Muscle of leg (tissue), 11 donors: Measurements from ENCODE around the gene RCOR1. TPM values are rescaled to one million over a fixed set of nuclear protein-coding genes. Genes with fewer than 3 reads are reported as not detected.
A peak's percentile ranks its signal among the peaks of the same experiment; 100 is the strongest.
"Not testable (repeated sequence)": the region's sequence is repeated elsewhere in the genome, so short reads cannot be mapped to it uniquely, and the experiment has no call there.

ENCODE experiments used
- DNase-seq: peaks from one replicate; pipeline ENCODE4 v3.0.0; 2013
- H3K27ac ChIP-seq: one replicate; pipeline ENCODE4 v1.5.1; 2013; ENCODE audit warnings: mild to moderate bottlenecking, low read length, control low read depth
- H3K27me3 ChIP-seq: one replicate; pipeline ENCODE4 v1.6.1; 2013; ENCODE audit warnings: low read length; ENCODE audit not compliant: control insufficient read depth, insufficient read depth
- H3K36me3 ChIP-seq: one replicate; pipeline ENCODE4 v1.6.1; 2013; ENCODE audit warnings: low read length; ENCODE audit not compliant: control insufficient read depth, insufficient read depth
- H3K4me1 ChIP-seq: one replicate; pipeline ENCODE4 v1.6.1; 2013; ENCODE audit warnings: low read length; ENCODE audit not compliant: control insufficient read depth, insufficient read depth
- H3K4me3 ChIP-seq: one replicate; pipeline ENCODE4 v1.5.1; 2013; ENCODE audit warnings: low read length, control low read depth
- H3K9me3 ChIP-seq: replicated peaks from 2 replicates; pipeline ENCODE4 v1.6.1; 2013; ENCODE audit warnings: low read depth, low read length; ENCODE audit not compliant: control insufficient read depth
- WGBS: methylation state at CpG from one replicate; pipeline ENCODE4 v1.1.5; 2013; ENCODE audit warnings: missing lambda C conversion rate; ENCODE audit not compliant: insufficient coverage; 5-methylcytosine and 5-hydroxymethylcytosine counted together
- polyA plus RNA-seq, 8 donors: library from polyadenylated mRNA; unstranded; fragments of 120-200 nt; gene quantifications; one replicate each; pipeline versions ENCODE4 v1.2.1 to v1.2.3, GENCODE V29; 2013; ENCODE audit warnings: inconsistent platforms in 1 of 8, low replicate concordance in 1 of 8; ENCODE audit not compliant: insufficient read length in 8 of 8, insufficient read depth in 1 of 8
- total RNA-seq: library from RNA; stranded (reverse); fragments of 120-200 nt; gene quantifications from one replicate; pipeline ENCODE4 v1.2.4, GENCODE V29; 2013

RCOR1 gene
- total and polyA plus RNA-seq, 9 donors, result 16.2 to 38.7 (median 29.4) TPM

GRCh38 chr14:102757646-102758045 lies 165.2 kb downstream of the RCOR1 start:
- WGBS, result 83% methylated on average over 7 of the region's 11 CpGs
- DNase-seq, result no peak
- no peak overlapping the region for H3K27ac ChIP-seq
- H3K9me3 ChIP-seq, result no peaks in the 10 kb centered on the region
- H3K4me1 ChIP-seq, result peaks cover 29% of the 10 kb centered on the region
- no peaks in the 10 kb centered on the region for H3K36me3 ChIP-seq
- no peak overlapping the region for H3K4me3 ChIP-seq
- no peaks in the 10 kb centered on the region for H3K27me3 ChIP-seq

GRCh38 chr14:102758087-102758486 lies 165.6 kb downstream of the RCOR1 start:
- H3K9me3 ChIP-seq, result no peaks in the 10 kb centered on the region
- no peaks in the 10 kb centered on the region for H3K36me3 ChIP-seq
- no peak for DNase-seq
- WGBS, result no CpG with 5 or more reads among the region's 5 CpGs
- no peak overlapping the region for H3K27ac ChIP-seq
- H3K4me1 ChIP-seq, result peaks cover 25% of the 10 kb centered on the region
- H3K27me3 ChIP-seq, result no peaks in the 10 kb centered on the region
- H3K4me3 ChIP-seq, result no peak overlapping the region

- H3K9me3 ChIP-seq, result no peaks in the 10 kb centered on the region
- 40% methylated on average over 2 of the region's 10 CpGs for WGBS
- peaks cover 26% of the 10 kb centered on the region for H3K4me1 ChIP-seq
- peak; percentile 75 for DNase-seq
- H3K27ac ChIP-seq, result peak overlapping the region; percentile 65
- H3K36me3 ChIP-seq, result no peaks in the 10 kb centered on the region
- H3K4me3 ChIP-seq, result no peak overlapping the region
- H3K27me3 ChIP-seq, result no peaks in the 10 kb centered on the region
Observed at GRCh38 chr14:102759456-102760187, 167.2 kb downstream of the RCOR1 start.

GRCh38 chr14:102760496-102761193 lies 168.2 kb downstream of the RCOR1 start:
- H3K36me3 ChIP-seq, result no peaks in the 10 kb centered on the region
- peak; percentile 59 for DNase-seq
- H3K4me1 ChIP-seq, result peaks cover 23% of the 10 kb centered on the region
- WGBS, result 18% methylated on average over 17 of the region's 21 CpGs
- H3K4me3 ChIP-seq, result no peak overlapping the region
- peak overlapping the region; percentile 20 for H3K27ac ChIP-seq
- H3K27me3 ChIP-seq, result no peaks in the 10 kb centered on the region
- H3K9me3 ChIP-seq, result no peaks in the 10 kb centered on the region

GRCh38 chr14:102761206-102761605 lies 168.8 kb downstream of the RCOR1 start:
- H3K9me3 ChIP-seq, result no peaks in the 10 kb centered on the region
- no peak overlapping the region for H3K27ac ChIP-seq
- no peaks in the 10 kb centered on the region for H3K27me3 ChIP-seq
- no peak for DNase-seq
- WGBS, result 36% methylated on average over 8 of the region's 15 CpGs
- H3K36me3 ChIP-seq, result no peaks in the 10 kb centered on the region
- peaks cover 23% of the 10 kb centered on the region for H3K4me1 ChIP-seq
- no peak overlapping the region for H3K4me3 ChIP-seq

- DNase-seq, result no peak
- no peaks in the 10 kb centered on the region for H3K36me3 ChIP-seq
- H3K27me3 ChIP-seq, result no peaks in the 10 kb centered on the region
- H3K9me3 ChIP-seq, result no peaks in the 10 kb centered on the region
- H3K27ac ChIP-seq, result no peak overlapping the region
- H3K4me1 ChIP-seq, result peaks cover 23% of the 10 kb centered on the region
- no peak overlapping the region for H3K4me3 ChIP-seq
- WGBS, result 70% methylated on average over 4 of the region's 11 CpGs
Observed at GRCh38 chr14:102764220-102764671, 171.8 kb downstream of the RCOR1 start.

- H3K4me3 ChIP-seq, DNase-seq, H3K27ac ChIP-seq, H3K9me3 ChIP-seq, H3K27me3 ChIP-seq, H3K36me3 ChIP-seq: not testable (repeated sequence)
- peaks cover 12% of the 10 kb centered on the region for H3K4me1 ChIP-seq
- WGBS, result 64% methylated on average over 5 of the region's 8 CpGs
Observed at GRCh38 chr14:102765770-102766169, 173.3 kb downstream of the RCOR1 start.

GRCh38 chr14:102768223-102769048 lies 176.0 kb downstream of the RCOR1 start:
- Histone ChIP-seq H3K36me3 (no peaks in the 10 kb centered on the region), H3K27ac (no peak overlapping the region), H3K9me3 (no peaks in the 10 kb centered on the region), H3K4me3 (no peak overlapping the region), H3K27me3 (no peaks in the 10 kb centered on the region), H3K4me1 (peaks cover 4% of the 10 kb centered on the region)
- peak; percentile 73 for DNase-seq
- WGBS, result 84% methylated on average over 12 of the region's 19 CpGs

GRCh38 chr14:102769049-102769327 lies 176.5 kb downstream of the RCOR1 start:
- H3K4me3 ChIP-seq, result no peak overlapping the region

More at GRCh38 chr14:102769049-102769327, 176.5 kb downstream of the RCOR1 start:
- 78% methylated on average over 4 of the region's 4 CpGs for WGBS
- no peaks in the 10 kb centered on the region for H3K36me3 ChIP-seq
- peaks cover 4% of the 10 kb centered on the region for H3K4me1 ChIP-seq
- no peaks in the 10 kb centered on the region for H3K9me3 ChIP-seq
- no peak for DNase-seq
- no peaks in the 10 kb centered on the region for H3K27me3 ChIP-seq
- no peak overlapping the region for H3K27ac ChIP-seq
